ENCODE measurements around the gene IRF2BPL. TPM values are rescaled to one million over a fixed set of nuclear protein-coding genes. Genes with fewer than 3 reads are reported as not detected.

IRF2BPL gene
- total RNA-seq, 2 experiments from 2014 or later, result 34.8 to 36.2 TPM

GRCh38 chr14:77014004-77014604, 14.4 kb downstream of the IRF2BPL start:
- no peaks in the 10 kb centered on the region for H3K9me3 Mint-ChIP-seq
- no peaks in the 10 kb centered on the region for H3K4me1 Mint-ChIP-seq
- no peaks in the 10 kb centered on the region for H3K36me3 Mint-ChIP-seq
- no peak for DNase-seq
- H3K27ac Mint-ChIP-seq, result no peak overlapping the region
- H3K4me3 Mint-ChIP-seq, result no peak overlapping the region
- no peaks in the 10 kb centered on the region for H3K27me3 Mint-ChIP-seq

DNA sequence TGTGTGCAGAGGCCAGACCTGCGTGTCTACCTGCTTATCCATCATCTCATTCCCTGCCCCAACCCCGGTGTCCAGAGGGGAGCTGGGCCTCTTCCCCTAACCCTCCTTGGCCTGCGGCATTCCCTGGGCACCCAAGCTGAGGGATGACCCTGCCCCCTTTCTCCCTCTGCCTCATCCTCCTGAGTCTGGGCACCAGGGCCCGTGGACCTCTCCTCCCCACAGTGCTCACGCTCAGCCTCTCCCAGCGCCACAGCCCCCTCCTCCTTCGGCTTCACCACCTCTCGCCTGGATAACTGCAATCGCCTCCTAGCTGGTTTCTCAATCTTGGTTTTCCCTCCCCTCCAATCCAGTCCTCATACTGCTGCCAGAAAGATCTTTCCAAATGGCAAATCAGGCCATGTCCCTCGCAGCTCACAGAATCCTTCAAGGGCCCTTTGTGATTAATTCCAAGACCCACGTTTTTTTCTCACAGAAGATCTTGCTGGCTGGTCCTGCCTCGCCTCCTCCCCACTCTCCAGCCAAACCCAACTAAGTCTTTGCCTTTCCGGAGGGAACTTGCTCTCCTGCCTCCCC, 16.2 kb downstream of the IRF2BPL start:
- Mint-ChIP-seq H3K9me3 (no peaks in the 10 kb centered on the region), H3K4me1 (no peaks in the 10 kb centered on the region), H3K27me3 (no peaks in the 10 kb centered on the region), H3K27ac (no peak overlapping the region), H3K4me3 (no peak overlapping the region), H3K36me3 (no peaks in the 10 kb centered on the region)
- DNase-seq, result no peak

DNA sequence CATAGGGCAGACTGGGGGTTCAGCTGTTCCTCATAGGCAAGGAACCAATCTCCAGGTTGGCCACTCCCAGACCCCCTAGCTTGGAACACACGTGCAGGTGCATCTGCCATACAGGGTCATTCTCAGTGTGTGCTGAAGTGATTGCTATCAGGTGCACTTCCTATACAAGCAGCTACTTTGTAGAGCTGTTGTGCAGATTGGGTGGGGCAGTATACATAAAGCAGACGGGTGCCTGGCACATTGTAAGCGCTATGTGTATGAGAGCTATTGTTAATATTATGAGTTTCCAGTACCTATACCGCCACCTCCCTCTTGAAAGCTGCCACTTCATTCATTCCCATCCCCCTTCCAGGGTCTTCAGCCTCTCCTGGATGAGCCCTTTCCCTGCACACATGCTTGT, 17.3 kb downstream of the IRF2BPL start:
- H3K9me3 Mint-ChIP-seq, result no peaks in the 10 kb centered on the region
- no peak for DNase-seq
- no peaks in the 10 kb centered on the region for H3K4me1 Mint-ChIP-seq
- no peak overlapping the region for H3K27ac Mint-ChIP-seq
- no peaks in the 10 kb centered on the region for H3K27me3 Mint-ChIP-seq
- no peaks in the 10 kb centered on the region for H3K36me3 Mint-ChIP-seq
- no peak overlapping the region for H3K4me3 Mint-ChIP-seq

DNA sequence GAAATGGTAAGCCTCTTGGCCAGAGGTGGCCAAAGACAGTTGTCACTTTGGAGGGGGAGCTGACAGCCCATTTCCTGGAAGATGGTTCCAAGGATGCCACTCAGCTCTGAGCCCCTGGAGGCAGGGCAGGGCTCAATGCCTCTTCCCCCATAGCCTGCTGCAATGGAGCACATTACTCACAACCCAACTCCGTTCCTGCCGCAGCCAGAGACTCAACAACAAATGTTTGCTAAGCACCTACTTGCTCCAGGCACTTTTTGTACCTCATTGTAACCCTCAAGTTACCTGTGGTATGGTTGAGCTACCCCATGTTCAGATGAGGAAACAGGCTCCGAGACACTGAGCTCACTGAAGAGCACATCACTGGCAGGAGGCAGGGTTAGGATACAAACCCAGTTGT, 19.5 kb downstream of the IRF2BPL start:
- DNase-seq, result no peak
- Mint-ChIP-seq H3K27me3 (no peaks in the 10 kb centered on the region), H3K9me3 (no peaks in the 10 kb centered on the region), H3K4me3 (no peak overlapping the region), H3K4me1 (peaks cover 9% of the 10 kb centered on the region), H3K36me3 (no peaks in the 10 kb centered on the region), H3K27ac (no peak overlapping the region)

GRCh38 chr14:77008541-77008940, 20.0 kb downstream of the IRF2BPL start:
- Mint-ChIP-seq H3K9me3 (no peaks in the 10 kb centered on the region), H3K36me3 (no peaks in the 10 kb centered on the region), H3K27me3 (no peaks in the 10 kb centered on the region), H3K4me1 (peaks cover 9% of the 10 kb centered on the region), H3K27ac (no peak overlapping the region), H3K4me3 (no peak overlapping the region)
- no peak for DNase-seq

GRCh38 chr14:77007975-77008421, 20.5 kb downstream of the IRF2BPL start:
- no peaks in the 10 kb centered on the region for H3K9me3 Mint-ChIP-seq
- H3K4me3 Mint-ChIP-seq, result no peak overlapping the region
- H3K27ac Mint-ChIP-seq, result no peak overlapping the region
- H3K36me3 Mint-ChIP-seq, result no peaks in the 10 kb centered on the region
- H3K4me1 Mint-ChIP-seq, result peaks cover 9% of the 10 kb centered on the region
- H3K27me3 Mint-ChIP-seq, result no peaks in the 10 kb centered on the region
- DNase-seq, result no peak

GRCh38 chr14:77007183-77007974, 21.1 kb downstream of the IRF2BPL start:
- no peak for DNase-seq
- H3K36me3 Mint-ChIP-seq, result no peaks in the 10 kb centered on the region
- no peak overlapping the region for H3K4me3 Mint-ChIP-seq
- peaks cover 9% of the 10 kb centered on the region for H3K4me1 Mint-ChIP-seq
- no peak overlapping the region for H3K27ac Mint-ChIP-seq
- no peaks in the 10 kb centered on the region for H3K27me3 Mint-ChIP-seq
- H3K9me3 Mint-ChIP-seq, result no peaks in the 10 kb centered on the region

DNA sequence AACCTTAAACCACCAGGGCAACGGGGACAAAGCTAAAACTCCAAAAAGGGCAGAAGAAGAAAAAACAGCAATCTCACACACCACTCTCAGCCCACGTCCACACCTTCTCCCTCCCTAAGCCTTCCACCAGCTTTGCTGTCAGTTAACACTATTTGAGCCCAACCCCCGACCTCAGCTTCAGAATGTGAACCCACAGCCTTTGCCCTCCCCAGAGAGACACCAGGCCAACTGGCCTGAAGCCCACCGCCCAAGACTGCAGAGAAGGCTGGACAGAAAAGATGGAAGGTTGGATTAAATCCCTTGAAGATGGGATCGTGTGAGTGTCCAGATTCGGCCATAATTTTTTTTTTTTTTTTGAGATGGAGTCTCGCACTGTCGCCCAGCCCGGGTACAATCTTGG, 22.4 kb downstream of the IRF2BPL start:
- no peaks in the 10 kb centered on the region for H3K27me3 Mint-ChIP-seq
- peak overlapping the region; percentile 39 for H3K27ac Mint-ChIP-seq

DNA sequence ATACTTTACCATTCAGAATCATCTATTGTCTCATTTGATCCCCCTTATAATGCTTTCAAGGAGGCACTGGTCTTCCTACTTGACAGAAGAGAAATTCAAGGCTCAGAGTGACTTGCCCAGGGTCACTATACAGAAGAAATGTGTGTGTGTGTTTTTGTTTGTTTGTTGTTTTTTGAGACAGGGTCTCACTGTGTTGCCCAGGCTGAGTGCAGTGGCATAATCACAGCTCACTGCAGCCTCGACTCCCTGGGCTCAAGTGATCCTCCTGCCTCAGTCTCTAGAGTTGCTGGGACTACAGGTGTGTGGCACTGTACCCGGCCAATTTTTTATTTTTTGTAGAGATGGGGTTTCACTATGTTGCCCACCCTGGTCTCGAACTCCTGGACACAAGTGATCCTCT, 22.9 kb downstream of the IRF2BPL start:
- DNase-seq, result no peak
- Mint-ChIP-seq H3K27me3 (no peaks in the 10 kb centered on the region), H3K27ac (no peak overlapping the region), H3K36me3 (no peaks in the 10 kb centered on the region), H3K4me1 (peaks cover 17% of the 10 kb centered on the region), H3K9me3 (no peaks in the 10 kb centered on the region), H3K4me3 (no peak overlapping the region)

More for the DNA sequence above, 22.4 kb downstream of the IRF2BPL start:
- no peaks in the 10 kb centered on the region for H3K36me3 Mint-ChIP-seq
- peaks cover 12% of the 10 kb centered on the region for H3K4me1 Mint-ChIP-seq
- no peaks in the 10 kb centered on the region for H3K9me3 Mint-ChIP-seq
- DNase-seq, result no peak
- no peak overlapping the region for H3K4me3 Mint-ChIP-seq

GRCh38 chr14:77004711-77005460, 23.6 kb downstream of the IRF2BPL start:
- Mint-ChIP-seq H3K27me3 (no peaks in the 10 kb centered on the region), H3K27ac (peak overlapping the region; percentile 12), H3K4me1 (peaks cover 21% of the 10 kb centered on the region), H3K4me3 (no peak overlapping the region), H3K9me3 (no peaks in the 10 kb centered on the region), H3K36me3 (no peaks in the 10 kb centered on the region)
- no peak for DNase-seq

DNA sequence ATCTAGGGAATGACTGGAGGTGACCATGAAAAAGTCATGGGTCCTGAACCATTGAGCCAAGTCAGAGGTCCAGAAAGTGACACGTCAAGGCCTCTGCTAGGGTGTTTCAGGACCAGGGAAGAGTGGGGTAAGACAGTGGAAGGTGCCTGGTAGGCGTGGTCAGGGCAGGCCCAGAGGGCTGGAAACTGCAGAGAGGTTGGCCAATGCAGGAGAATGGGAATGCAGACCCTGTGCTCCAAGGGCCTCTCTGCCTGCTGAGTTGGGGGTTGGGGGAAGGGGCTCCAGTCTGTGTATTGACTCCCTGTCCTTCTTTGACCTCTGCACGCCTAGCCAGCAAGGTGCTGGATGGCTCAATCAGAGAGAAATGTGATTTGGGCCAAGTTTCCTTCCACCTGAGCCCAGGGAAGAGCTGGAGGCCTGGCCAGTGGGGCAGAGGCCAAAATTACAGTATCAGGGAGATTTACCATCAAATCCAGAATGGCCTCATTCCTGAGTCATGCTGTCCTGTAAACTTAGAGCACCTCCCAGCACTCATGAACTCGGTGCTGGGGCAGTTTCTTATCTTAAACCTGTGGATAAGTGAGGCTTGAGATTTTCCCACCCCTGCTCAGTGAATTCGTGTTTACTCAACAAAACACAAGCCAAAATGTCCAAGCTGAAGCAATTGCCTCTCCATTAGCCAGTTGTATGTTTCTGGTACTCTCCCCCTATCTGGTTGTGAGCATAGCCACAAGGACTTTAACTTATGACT, 24.4 kb downstream of the IRF2BPL start:
- DNase-seq, result no peak
- H3K27ac Mint-ChIP-seq, result no peak overlapping the region

GRCh38 chr14:77002889-77003288, 25.6 kb downstream of the IRF2BPL start:
- Mint-ChIP-seq H3K9me3 (no peaks in the 10 kb centered on the region), H3K27ac (no peak overlapping the region)
- DNase-seq, result no peak

More for the DNA sequence above, 24.4 kb downstream of the IRF2BPL start:
- Mint-ChIP-seq H3K4me3 (no peak overlapping the region), H3K4me1 (peaks cover 21% of the 10 kb centered on the region), H3K36me3 (no peaks in the 10 kb centered on the region), H3K27me3 (no peaks in the 10 kb centered on the region), H3K9me3 (no peaks in the 10 kb centered on the region)

GRCh38 chr14:77002335-77002734, 26.2 kb downstream of the IRF2BPL start:
- Mint-ChIP-seq H3K9me3 (no peaks in the 10 kb centered on the region), H3K4me1 (peaks cover 21% of the 10 kb centered on the region), H3K36me3 (no peaks in the 10 kb centered on the region), H3K4me3 (no peak overlapping the region), H3K27me3 (no peaks in the 10 kb centered on the region), H3K27ac (no peak overlapping the region)
- no peak for DNase-seq

More at GRCh38 chr14:77002889-77003288, 25.6 kb downstream of the IRF2BPL start:
- Mint-ChIP-seq H3K4me3 (no peak overlapping the region), H3K27me3 (no peaks in the 10 kb centered on the region), H3K4me1 (peaks cover 21% of the 10 kb centered on the region), H3K36me3 (no peaks in the 10 kb centered on the region)

Data from activated naive CD8-positive, alpha-beta T cell treated with anti-CD3 and anti-CD28 coated beads for 36 hours (primary cell).